ENCODE measurements around the gene ZNF19.

GRCh38 chr16:71441348-71442050, 47.6 kb downstream of the ZNF19 start:
- TF ChIP-seq ZNF274 (IDR thresholded peaks at IDR 0.05; ENCODE audit: low read depth, low read length) (no peak), YY1 (IDR thresholded peaks at IDR 0.05; ENCODE audit: insufficient read depth, insufficient read length) (no peak), SUZ12 (IDR thresholded peaks at IDR 0.05; ENCODE audit: extremely low read depth, insufficient read depth, insufficient read length) (no peak)
